ENCODE measurements around the gene CPLX1.

DNA sequence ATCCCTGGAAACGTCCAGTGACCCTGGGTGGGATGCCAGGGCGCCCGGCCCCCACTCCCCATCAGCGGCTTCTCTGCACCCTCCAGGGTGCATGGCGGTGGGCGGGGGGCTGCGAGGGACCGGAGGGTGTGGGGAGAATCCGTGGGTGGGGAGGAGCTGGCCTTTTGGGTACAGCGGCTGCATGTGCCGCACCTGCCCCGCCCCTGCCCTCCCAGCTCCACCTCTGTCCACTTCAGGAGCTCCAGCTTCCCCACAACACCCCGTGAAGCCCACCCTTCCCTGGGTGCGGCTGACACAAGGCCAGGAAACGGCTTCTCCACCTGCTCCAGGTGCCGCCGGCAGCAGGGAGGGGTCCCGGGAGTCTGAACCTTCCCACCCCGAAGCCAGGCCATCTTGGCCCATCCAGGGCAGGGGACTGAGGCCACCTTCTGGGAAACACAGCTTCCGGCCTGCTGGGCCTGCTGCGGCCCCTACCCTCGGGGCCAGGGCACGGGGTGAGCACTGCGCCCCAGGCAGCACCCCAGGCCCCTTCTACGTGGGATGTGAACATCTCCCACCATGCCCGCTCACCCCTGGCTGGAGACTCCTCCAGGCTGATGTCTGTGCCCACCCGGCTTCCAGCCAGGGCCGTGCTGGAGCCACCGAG, 34.6 kb downstream of the CPLX1 start:
- TF ChIP-seq CTCF (IDR thresholded peaks at IDR 0.05): no peak
- TF ChIP-seq POLR2A (IDR thresholded peaks at IDR 0.05): no peak
